Spleen (tissue), 11 donors: Measurements from ENCODE around the gene MED13. TPM values are rescaled to one million over a fixed set of nuclear protein-coding genes. Genes with fewer than 3 reads are reported as not detected.

Source experiments
- DNase-seq: peaks from one replicate; pipeline ENCODE4 v3.0.0-alpha.2; 2020
- H3K27ac ChIP-seq, 8 donors: fragments of 200-600 bp; sonication (generic) in 7 of 8; 1 replicate in 4 of 8; 2 replicates in 4 of 8; pipeline versions ENCODE4 v1.5.0 to v1.8.0; 2016 to 2021; ENCODE audit warnings: inconsistent platforms in 4 of 8, mild to moderate bottlenecking in 4 of 8, moderate library complexity in 1 of 8
- H3K27me3 ChIP-seq, 7 donors: fragments of 200-600 bp; sonication (generic) in 6 of 7; replicated peaks in 1 of 7; 1 replicate in 4 of 7; 2 replicates in 3 of 7; pipeline versions ENCODE4 v1.5.0 to v1.8.0; 2016 to 2021; ENCODE audit warnings: inconsistent platforms in 3 of 7, mild to moderate bottlenecking in 1 of 7
- H3K36me3 ChIP-seq, 6 donors: fragments of 200-600 bp; sonication (generic) in 5 of 6; 1 replicate in 4 of 6; 2 replicates in 2 of 6; pipeline versions ENCODE4 v1.5.0 to v1.8.0; 2016 to 2021; ENCODE audit warnings: inconsistent platforms in 2 of 6
- H3K4me1 ChIP-seq, 6 donors: fragments of 200-600 bp; sonication (generic) in 5 of 6; 1 replicate in 3 of 6; 2 replicates in 3 of 6; pipeline versions ENCODE4 v1.5.0 to v1.8.0; 2016 to 2021; ENCODE audit warnings: inconsistent platforms in 3 of 6
- H3K4me3 ChIP-seq, 8 donors: fragments of 200-600 bp; sonication (generic) in 7 of 8; 1 replicate in 4 of 8; 2 replicates in 4 of 8; pipeline versions ENCODE4 v1.5.0 to v1.8.0; 2016 to 2021; ENCODE audit warnings: inconsistent platforms in 4 of 8, mild to moderate bottlenecking in 4 of 8, moderate library complexity in 2 of 8
- H3K9me3 ChIP-seq, 8 donors: fragments of 200-600 bp; sonication (generic) in 7 of 8; 1 replicate in 4 of 8; 2 replicates in 4 of 8; pipeline versions ENCODE4 v1.5.0 to v1.8.0; 2016 to 2021; ENCODE audit warnings: inconsistent platforms in 4 of 8
- POLR2A ChIP-seq, 3 donors: fragments of 450-650 bp; IDR thresholded peaks; one replicate each; pipeline ENCODE4 v1.5.1; 2017; ENCODE audit warnings: antibody characterized with exemption in 3 of 3, mild to moderate bottlenecking in 1 of 3
- POLR2AphosphoS5 ChIP-seq, 3 donors: sonication (generic); formaldehyde crosslinking; IDR thresholded peaks; one replicate each; pipeline ENCODE4 v1.5.1; 2017; ENCODE audit warnings: antibody characterized with exemption in 3 of 3
- WGBS, 5 donors: extraction: QIAGEN DNeasy Blood & Tissue Kit in 3 of 5; methylation state at CpG; one replicate each; pipeline versions ENCODE4 v1.1.5 to v1.1.7; 2013 to 2018; 5-methylcytosine and 5-hydroxymethylcytosine counted together
- intact Hi-C: fragments of 100-400 bp; cut with DNase I; formaldehyde crosslinking; loops from one replicate; pipeline ENCODE4 v1.15.0; 2023; ENCODE audit warnings: low total_unique reads
- polyA plus RNA-seq, 3 donors: library from polyadenylated mRNA; stranded (reverse); fragments of 200-250 nt; gene quantifications; one replicate each; pipeline ENCODE4 v1.2.1, GENCODE V29; 2013
- total RNA-seq, 7 donors: library from RNA; depleted of rRNA in 3 of 7; stranded (reverse); fragments of >200 nt in 3 of 7; fragmentation: NEBNext Ultra II Directional in 4 of 7; extraction: Animal tissue kit (Norgen Biotek cat#: 25700) in 4 of 7; gene quantifications; one replicate each; pipeline versions ENCODE4 v1.1.0 to v1.2.1, GENCODE V29; 2016 to 2021
- TF ChIP-seq, protein P1 (sequence below), 11 experiments: fragments of 200-600 bp in 7 of 11; fragments of 450-650 bp in 4 of 11; sonication (generic) in 4 of 11; IDR thresholded peaks in 8 of 11; conservative IDR thresholded peaks in 3 of 11; 1 replicate in 7 of 11; 2 replicates in 4 of 11; pipeline versions ENCODE4 v1.4.0 to v1.8.0; 2016 to 2021; ENCODE audit warnings: antibody characterized with exemption in 11 of 11, inconsistent platforms in 4 of 11, mild to moderate bottlenecking in 1 of 11
- donor health status: healthy with polysubstance abuse.
- donor health status: DM: no; HTN: no; CAD: no; lungs with moderate emphysema.
- donor health status: DM: no; HTN: no; CAD: no.
- donor health status: Bipolar disorder and iron deficiency.
- donor health status: healthy.
- donor health status: DM: no; HTN: no; CAD: no.
- donor health status: DM: yes; HTN: yes; CAD: no.

MED13 gene
- total and polyA plus RNA-seq, 10 donors, result 4.0 to 104 (median 79.8) TPM

GRCh38 chr17:61908292-61909037 lies 156.6 kb downstream of the MED13 start:
- intact Hi-C loops, result no loop called here
- peaks cover 0 to 98% (median 62%) of the 10 kb centered on the region in 6 donors for H3K36me3 ChIP-seq
- H3K4me1 ChIP-seq, result peaks cover 0 to 11% (median 0%) of the 10 kb centered on the region in 6 donors
- no peaks in the 10 kb centered on the region for H3K27me3 ChIP-seq
- H3K27ac ChIP-seq, result no peak overlapping the region
- DNase-seq, result no peak
- TF ChIP-seq POLR2A (IDR thresholded peaks at IDR 0.05) (no peak), POLR2AphosphoS5 (IDR thresholded peaks at IDR 0.05) (no peak)
- TF ChIP-seq, protein P1, sequence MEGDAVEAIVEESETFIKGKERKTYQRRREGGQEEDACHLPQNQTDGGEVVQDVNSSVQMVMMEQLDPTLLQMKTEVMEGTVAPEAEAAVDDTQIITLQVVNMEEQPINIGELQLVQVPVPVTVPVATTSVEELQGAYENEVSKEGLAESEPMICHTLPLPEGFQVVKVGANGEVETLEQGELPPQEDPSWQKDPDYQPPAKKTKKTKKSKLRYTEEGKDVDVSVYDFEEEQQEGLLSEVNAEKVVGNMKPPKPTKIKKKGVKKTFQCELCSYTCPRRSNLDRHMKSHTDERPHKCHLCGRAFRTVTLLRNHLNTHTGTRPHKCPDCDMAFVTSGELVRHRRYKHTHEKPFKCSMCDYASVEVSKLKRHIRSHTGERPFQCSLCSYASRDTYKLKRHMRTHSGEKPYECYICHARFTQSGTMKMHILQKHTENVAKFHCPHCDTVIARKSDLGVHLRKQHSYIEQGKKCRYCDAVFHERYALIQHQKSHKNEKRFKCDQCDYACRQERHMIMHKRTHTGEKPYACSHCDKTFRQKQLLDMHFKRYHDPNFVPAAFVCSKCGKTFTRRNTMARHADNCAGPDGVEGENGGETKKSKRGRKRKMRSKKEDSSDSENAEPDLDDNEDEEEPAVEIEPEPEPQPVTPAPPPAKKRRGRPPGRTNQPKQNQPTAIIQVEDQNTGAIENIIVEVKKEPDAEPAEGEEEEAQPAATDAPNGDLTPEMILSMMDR (IDR thresholded peaks at IDR 0.05 in 8 of 11, conservative IDR thresholded peaks at IDR 0.05 in 3 of 11), result no peak
- H3K4me3 ChIP-seq, result no peak overlapping the region
- H3K9me3 ChIP-seq, result no peaks in the 10 kb centered on the region
- 91 to 97% (median 92%) methylated on average over 7 of the region's 7 CpGs for WGBS, 5 donors

GRCh38 chr17:61907361-61907760 lies 157.7 kb downstream of the MED13 start:
- no peak overlapping the region for H3K27ac ChIP-seq
- H3K4me1 ChIP-seq, result peaks cover 0 to 11% (median 0%) of the 10 kb centered on the region in 6 donors
- H3K36me3 ChIP-seq, result peaks cover 0 to 98% (median 64%) of the 10 kb centered on the region in 6 donors
- no peaks in the 10 kb centered on the region for H3K27me3 ChIP-seq
- H3K4me3 ChIP-seq, result no peak overlapping the region
- 90 to 98% (median 94%) methylated on average over 5 of the region's 5 CpGs for WGBS, 5 donors
- H3K9me3 ChIP-seq, result no peaks in the 10 kb centered on the region
- intact Hi-C loops, result no loop called here
- TF ChIP-seq POLR2AphosphoS5 (IDR thresholded peaks at IDR 0.05), result no peak
- TF ChIP-seq, protein P1 (IDR thresholded peaks at IDR 0.05 in 8 of 11, conservative IDR thresholded peaks at IDR 0.05 in 3 of 11), result no peak
- no peak for DNase-seq

- Histone ChIP-seq H3K4me1 (peaks cover 0 to 11% (median 0%) of the 10 kb centered on the region in 6 donors), H3K36me3 (peaks cover 0 to 97% (median 51%) of the 10 kb centered on the region in 6 donors), H3K27ac (peak overlapping the region in 7 of 8 donors; percentile 2 to 71 (median 61)), H3K27me3 (no peaks in the 10 kb centered on the region), H3K4me3 (peak overlapping the region in 2 of 8 donors; percentile 11 to 50), H3K9me3 (no peaks in the 10 kb centered on the region)
- 67 to 80% (median 74%) methylated on average over 5 of the region's 5 CpGs for WGBS, 5 donors
- no peak for TF ChIP-seq POLR2A (IDR thresholded peaks at IDR 0.05)
- TF ChIP-seq, protein P1 (IDR thresholded peaks at IDR 0.05 in 8 of 11, conservative IDR thresholded peaks at IDR 0.05 in 3 of 11), result no peak
- DNase-seq, result no peak
- intact Hi-C loops, result no loop called here
Observed at GRCh38 chr17:61904094-61904710, 160.9 kb downstream of the MED13 start.

- intact Hi-C loops, result no loop called here
- TF ChIP-seq, protein P1 (IDR thresholded peaks at IDR 0.05 in 8 of 11, conservative IDR thresholded peaks at IDR 0.05 in 3 of 11), result no peak
- TF ChIP-seq POLR2AphosphoS5 (IDR thresholded peaks at IDR 0.05), result no peak
- no peak for TF ChIP-seq POLR2A (IDR thresholded peaks at IDR 0.05)
- no peak overlapping the region for H3K27ac ChIP-seq
- WGBS, 5 donors, result 93 to 99% (median 96%) methylated on average over 3 of the region's 3 CpGs
- no peaks in the 10 kb centered on the region for H3K27me3 ChIP-seq
- DNase-seq, result no peak
- H3K4me1 ChIP-seq, result peaks cover 0 to 11% (median 0%) of the 10 kb centered on the region in 6 donors
- H3K9me3 ChIP-seq, result no peaks in the 10 kb centered on the region
- H3K36me3 ChIP-seq, result peaks cover 0 to 97% (median 49%) of the 10 kb centered on the region in 6 donors
- no peak overlapping the region for H3K4me3 ChIP-seq
Observed at GRCh38 chr17:61903251-61903650, 161.8 kb downstream of the MED13 start.
